Measurements from ENCODE around the gene TANGO2. TPM values are rescaled to one million over a fixed set of nuclear protein-coding genes. Genes with fewer than 3 reads are reported as not detected.

The TANGO2 gene
- total RNA-seq, 1 donor from 2014 or later = 19.9 TPM

GRCh38 chr22:20009018-20009491, 11.9 kb upstream of the TANGO2 start:
- no peak overlapping the region for H3K4me3 Mint-ChIP-seq (ENCODE audit: low read depth)
- no peaks in the 10 kb centered on the region for H3K4me1 Mint-ChIP-seq (ENCODE audit: low read depth)
- peaks cover 6% of the 10 kb centered on the region for H3K36me3 Mint-ChIP-seq (ENCODE audit: insufficient read depth)
- no peak for DNase-seq (ENCODE audit: low spot score, unreplicated experiment)
- H3K27me3 Mint-ChIP-seq = peaks cover 9% of the 10 kb centered on the region
- H3K9me3 Mint-ChIP-seq (ENCODE audit: low read depth) = peaks cover 8% of the 10 kb centered on the region
- no peak for TF ChIP-seq CTCF (IDR thresholded peaks at IDR 0.05; ENCODE audit: unreplicated experiment)
- no peak overlapping the region for H3K27ac Mint-ChIP-seq

- H3K4me3 Mint-ChIP-seq (ENCODE audit: low read depth) = no peak overlapping the region
- no peak for DNase-seq (ENCODE audit: low spot score, unreplicated experiment)
- no peak for TF ChIP-seq CTCF (IDR thresholded peaks at IDR 0.05; ENCODE audit: unreplicated experiment)
- peaks cover under 1% of the 10 kb centered on the region for H3K9me3 Mint-ChIP-seq (ENCODE audit: low read depth)
- no peaks in the 10 kb centered on the region for H3K4me1 Mint-ChIP-seq (ENCODE audit: low read depth)
- no peak overlapping the region for H3K27ac Mint-ChIP-seq
- peaks cover 2% of the 10 kb centered on the region for H3K36me3 Mint-ChIP-seq (ENCODE audit: insufficient read depth)
- peaks cover 11% of the 10 kb centered on the region for H3K27me3 Mint-ChIP-seq
Measured at GRCh38 chr22:20009582-20010306, 11.2 kb upstream of the TANGO2 start.

- H3K4me1 Mint-ChIP-seq (ENCODE audit: low read depth) = peaks cover 2% of the 10 kb centered on the region
- no peak overlapping the region for H3K4me3 Mint-ChIP-seq (ENCODE audit: low read depth)
- peaks cover 18% of the 10 kb centered on the region for H3K27me3 Mint-ChIP-seq
- TF ChIP-seq CTCF (IDR thresholded peaks at IDR 0.05; ENCODE audit: unreplicated experiment) = no peak
- no peaks in the 10 kb centered on the region for H3K9me3 Mint-ChIP-seq (ENCODE audit: low read depth)
- H3K36me3 Mint-ChIP-seq (ENCODE audit: insufficient read depth) = peaks cover 2% of the 10 kb centered on the region
- no peak for DNase-seq (ENCODE audit: low spot score, unreplicated experiment)
- H3K27ac Mint-ChIP-seq = no peak overlapping the region
Measured at GRCh38 chr22:20010307-20011122, 10.4 kb upstream of the TANGO2 start.

- no peak for DNase-seq (ENCODE audit: low spot score, unreplicated experiment)
- no peak overlapping the region for H3K27ac Mint-ChIP-seq
- peaks cover 20% of the 10 kb centered on the region for H3K27me3 Mint-ChIP-seq
- no peak overlapping the region for H3K4me3 Mint-ChIP-seq (ENCODE audit: low read depth)
- H3K4me1 Mint-ChIP-seq (ENCODE audit: low read depth) = peaks cover 2% of the 10 kb centered on the region
- no peaks in the 10 kb centered on the region for H3K9me3 Mint-ChIP-seq (ENCODE audit: low read depth)
- no peak for TF ChIP-seq CTCF (IDR thresholded peaks at IDR 0.05; ENCODE audit: unreplicated experiment)
- no peaks in the 10 kb centered on the region for H3K36me3 Mint-ChIP-seq (ENCODE audit: insufficient read depth)
Measured at GRCh38 chr22:20011123-20011992, 9.6 kb upstream of the TANGO2 start.
